K562 (cell line): Measurements from ENCODE around the gene NR3C2. TPM values are rescaled to one million over a fixed set of nuclear protein-coding genes. Genes with fewer than 3 reads are reported as not detected.

ENCODE experiments used
- ATAC-seq: fragments of 200-7000 bp; cut with Tn5 transposase; 3 replicates; pipeline ENCODE4 v1.9.1; 2020; ENCODE audit warnings: moderate library complexity
- BruUV-seq: library from RNA; stranded (reverse); fragments of 400-500 nt; replicated peaks from 2 replicates; lab custom pipeline; 2021; lab: Mats Ljungman, UMichigan
- CTCF ChIA-PET: fragments of 300-600 bp; formaldehyde crosslinking; extraction: SDS; loops from one replicate; lab custom pipeline; 2021; ENCODE audit warnings: low intra/inter-chr PET ratio; lab: Yijun Ruan, JAX
- POLR2A ChIA-PET: fragments of 300-600, 350-650 bp; sonication (Branson Sonifier 250); formaldehyde crosslinking; extraction: SDS; loops from one replicate; lab custom pipeline; 2021; ENCODE audit warnings: antibody characterized with exemption, inconsistent platforms; lab: Yijun Ruan, JAX
- DNase-seq, 4 experiments: peaks; one replicate each; pipeline versions ENCODE4 v3.0.0 to v3.0.0-alpha.2; 2011 to 2018; ENCODE audit warnings: low spot score in 3 of 4, mixed read lengths in 3 of 4; ENCODE audit errors: extremely low read depth in 1 of 4
- FAIRE-seq: peaks from 2 replicates; lab custom pipeline; 2011; peaks lifted over from hg19 to GRCh38; lab: Jason Lieb, UNC
- H2AFZ ChIP-seq: 2 replicates; pipeline ENCODE4 v1.6.0; 2011; ENCODE audit warnings: low read depth, low read length, control low read depth, inconsistent platforms
- H3K27ac ChIP-seq: fragments of 200-600 bp; 3 replicates; pipeline ENCODE4 v1.8.0; 2011; ENCODE audit warnings: low read depth, mild to moderate bottlenecking, control low read depth, inconsistent platforms, low read length, moderate library complexity, mixed read lengths; ENCODE audit errors: extremely low read depth
- H3K27me3 ChIP-seq, 2 experiments: fragments of 300-600 bp in 1 of 2; 2 replicates in 1 of 2; 3 replicates in 1 of 2; pipeline versions ENCODE4 v1.6.0 to v1.8.0; 2011; ENCODE audit warnings: inconsistent platforms in 2 of 2, low read length in 2 of 2, mild to moderate bottlenecking in 1 of 2, mixed read lengths in 1 of 2, moderate library complexity in 1 of 2; ENCODE audit not compliant: control insufficient read depth in 2 of 2, insufficient read depth in 2 of 2
- H3K36me3 ChIP-seq: fragments of 300-600 bp; 3 replicates; pipeline ENCODE4 v1.8.0; 2011; ENCODE audit warnings: mild to moderate bottlenecking, low read length, inconsistent platforms; ENCODE audit not compliant: control insufficient read depth, insufficient read depth
- H3K4me1 ChIP-seq, 2 experiments: fragments of 200-600 bp in 1 of 2; replicated peaks in 1 of 2; 2 replicates in 1 of 2; 3 replicates in 1 of 2; pipeline versions ENCODE4 v1.5.1 to v1.8.0; 2011; ENCODE audit warnings: inconsistent platforms in 2 of 2, low read length in 2 of 2, mild to moderate bottlenecking in 1 of 2, mixed read lengths in 1 of 2, moderate library complexity in 1 of 2; ENCODE audit not compliant: control insufficient read depth in 2 of 2, insufficient read depth in 2 of 2
- H3K4me2 ChIP-seq: 2 replicates; pipeline ENCODE4 v1.6.1; 2011; ENCODE audit warnings: low read length, control low read depth, inconsistent platforms, mixed read lengths; ENCODE audit not compliant: insufficient read depth
- H3K4me3 ChIP-seq: fragments of 200-600 bp; sonication (generic), shearing (Covaris generic); 2 replicates; pipeline ENCODE4 v1.5.1; 2016; ENCODE audit warnings: control low read depth, inconsistent platforms
- H3K79me2 ChIP-seq: fragments of 200-600 bp; 3 replicates; pipeline ENCODE4 v1.8.0; 2011; ENCODE audit warnings: low read length, inconsistent platforms; ENCODE audit not compliant: control insufficient read depth, insufficient read depth
- H3K9ac ChIP-seq, 2 experiments: 2 replicates each; pipeline versions ENCODE4 v1.6.0 to v1.6.1; 2011; ENCODE audit warnings: low read depth in 2 of 2, low read length in 2 of 2, control low read depth in 1 of 2, inconsistent platforms in 1 of 2, mild to moderate bottlenecking in 1 of 2, mixed read lengths in 1 of 2; ENCODE audit not compliant: insufficient read depth in 1 of 2
- H3K9me1 ChIP-seq: one replicate; pipeline ENCODE4 v1.6.0; 2011; ENCODE audit warnings: inconsistent platforms, mild to moderate bottlenecking, low read length, moderate library complexity; ENCODE audit not compliant: control insufficient read depth, insufficient read depth
- H3K9me3 ChIP-seq: replicated peaks from 2 replicates; pipeline ENCODE4 v1.5.1; 2011; ENCODE audit warnings: low read depth, low read length, inconsistent platforms; ENCODE audit not compliant: control insufficient read depth, insufficient read depth
- H4K20me1 ChIP-seq: replicated peaks from 2 replicates; pipeline ENCODE4 v1.6.1; 2011; ENCODE audit warnings: low read length, inconsistent platforms, mixed read lengths; ENCODE audit not compliant: control insufficient read depth, insufficient read depth
- ELF1 ChIP-seq: fragments of 200-800 bp; sonication (Bioruptor generic); IDR thresholded peaks from 2 replicates; pipeline ENCODE4 v1.6.1; 2016; ENCODE audit warnings: missing genetic modification characterization, missing compliant biosample characterization
- ESRRA ChIP-seq: fragments of 450-650 bp; IDR thresholded peaks from 2 replicates; pipeline ENCODE4 v1.6.1; 2014; ENCODE audit warnings: low read depth, mild to moderate bottlenecking, moderate library complexity, borderline replicate concordance
- ETV1 ChIP-seq: fragments of 450-650 bp; conservative IDR thresholded peaks from 2 replicates; pipeline ENCODE4 v1.6.1; 2016; ENCODE audit warnings: missing genetic modification characterization, control low read depth, low read depth, missing compliant biosample characterization
- FOXP1 ChIP-seq: sonication (generic); formaldehyde crosslinking; IDR thresholded peaks from 2 replicates; pipeline ENCODE4 v1.8.0; 2022; ENCODE audit warnings: mild to moderate bottlenecking, missing genetic modification reagents
- GATAD2A ChIP-seq: fragments of 450-650 bp; IDR thresholded peaks from 2 replicates; pipeline ENCODE4 v1.6.1; 2017
- HOXB6 ChIP-seq: fragments of 250-450 bp; sonication (Bioruptor Pico); IDR thresholded peaks from 2 replicates; pipeline ENCODE4 v1.5.1; 2022; ENCODE audit warnings: mild to moderate bottlenecking, borderline replicate concordance
- KLF10 ChIP-seq: fragments of 250-450 bp; sonication (Bioruptor Pico); IDR thresholded peaks from 2 replicates; pipeline ENCODE4 v1.6.1; 2021; ENCODE audit warnings: matching md5 sums
- NR3C1 ChIP-seq: sonication (generic); formaldehyde crosslinking; IDR thresholded peaks from 2 replicates; pipeline ENCODE4 v1.8.1; 2022; ENCODE audit warnings: missing genetic modification reagents
- RBBP5 ChIP-seq: fragments of 200-600 bp; sonication (generic); IDR thresholded peaks from 2 replicates; pipeline ENCODE4 v1.6.1; 2012; ENCODE audit warnings: borderline replicate concordance, mild to moderate bottlenecking, low read length, control low read depth, inconsistent platforms; ENCODE audit not compliant: insufficient read depth, poor library complexity, severe bottlenecking
- RUNX1 ChIP-seq: sonication (generic); IDR thresholded peaks from 2 replicates; pipeline ENCODE4 v1.6.1; 2016; ENCODE audit warnings: antibody characterized with exemption, low read depth
- SRSF3 ChIP-seq: fragments of 200-400 bp; formaldehyde crosslinking; IDR thresholded peaks from 2 replicates; pipeline ENCODE4 v1.6.1; 2016; ENCODE audit warnings: mild to moderate bottlenecking, low read length, moderate library complexity; ENCODE audit not compliant: insufficient read depth
- TAL1 ChIP-seq: fragments of 450-650 bp; IDR thresholded peaks from 2 replicates; pipeline ENCODE4 v1.6.1; 2016; ENCODE audit warnings: mild to moderate bottlenecking
- ZBTB1 ChIP-seq: sonication (generic); formaldehyde crosslinking; IDR thresholded peaks from 2 replicates; pipeline ENCODE4 v1.8.1; 2023; ENCODE audit warnings: missing genetic modification reagents, low read depth, mild to moderate bottlenecking, borderline replicate concordance
- ZC3H8 ChIP-seq: fragments of 450-650 bp; IDR thresholded peaks from 2 replicates; pipeline ENCODE4 v1.6.1; 2017
- ZNF311 ChIP-seq: fragments of 250-450 bp; sonication (Bioruptor Pico); IDR thresholded peaks from 2 replicates; pipeline ENCODE4 v1.4.0; 2020; ENCODE audit warnings: mild to moderate bottlenecking, moderate library complexity
- WGBS: fragments of 100-300 bp; shearing (Covaris generic); methylation state at CpG from one replicate; pipeline ENCODE4 v1.1.6; 2016; ENCODE audit warnings: low coverage, mixed read lengths; ENCODE audit not compliant: insufficient coverage; ENCODE audit errors: missing lambda C conversion rate; 5-methylcytosine and 5-hydroxymethylcytosine counted together
- in situ Hi-C: fragments of 300-500 bp; cut with MboI; formaldehyde crosslinking; loops from 4 replicates; pipeline ENCODE4 v1.15.0; 2018; ENCODE audit warnings: inconsistent platforms, mixed read lengths
- intact Hi-C: fragments of 100-400 bp; cut with micrococcal nuclease; formaldehyde crosslinking; loops from 2 replicates; pipeline ENCODE4 v1.14.2; 2022
- polyA plus RNA-seq, 8 experiments: library from polyadenylated mRNA; depleted of rRNA in 4 of 8; stranded (reverse) in 5 of 8; unstranded in 3 of 8; fragments of >200 nt; fragmentation: Nextera tagmentation in 2 of 8; fragmentation: Illumina TruSeq in 1 of 8; extraction: Ambion mirVana in 2 of 8; extraction: Trizol in 1 of 8; gene quantifications; 2 replicates each; pipeline versions ENCODE4 v1.2.1 to v1.2.3, GENCODE V29; 2011 to 2014; ENCODE audit warnings: inconsistent platforms in 1 of 8, missing spikeins in 1 of 8
- total RNA-seq, 7 experiments: library from RNA; depleted of rRNA in 6 of 7; stranded (reverse); fragments of >200 nt in 6 of 7; fragmentation: Illumina TruSeq in 2 of 7; extraction: Trizol in 2 of 7; gene quantifications; 2 replicates each; pipeline versions ENCODE4 v1.2.1 to v1.2.3, GENCODE V29; 2011 to 2021; ENCODE audit warnings: low replicate concordance in 1 of 7
- TF ChIP-seq, protein P1 (sequence below): sonication (generic); formaldehyde crosslinking; IDR thresholded peaks from 2 replicates; pipeline ENCODE4 v1.8.0; 2023; ENCODE audit warnings: missing genetic modification reagents, mild to moderate bottlenecking, borderline replicate concordance
- TF ChIP-seq, protein P2 (sequence below): fragments of 250-450 bp; sonication (Bioruptor Pico); IDR thresholded peaks from 2 replicates; pipeline ENCODE4 v1.8.0; 2022; ENCODE audit warnings: moderate library complexity, mild to moderate bottlenecking, inconsistent platforms

The NR3C2 gene
- total and polyA plus RNA-seq, 9 of the 15 experiments (the other 6 are each of a cell fraction or from before 2014, with no cell fraction given) = 0.01 to 0.28 (median 0.16) TPM; not detected in 2

DNA sequence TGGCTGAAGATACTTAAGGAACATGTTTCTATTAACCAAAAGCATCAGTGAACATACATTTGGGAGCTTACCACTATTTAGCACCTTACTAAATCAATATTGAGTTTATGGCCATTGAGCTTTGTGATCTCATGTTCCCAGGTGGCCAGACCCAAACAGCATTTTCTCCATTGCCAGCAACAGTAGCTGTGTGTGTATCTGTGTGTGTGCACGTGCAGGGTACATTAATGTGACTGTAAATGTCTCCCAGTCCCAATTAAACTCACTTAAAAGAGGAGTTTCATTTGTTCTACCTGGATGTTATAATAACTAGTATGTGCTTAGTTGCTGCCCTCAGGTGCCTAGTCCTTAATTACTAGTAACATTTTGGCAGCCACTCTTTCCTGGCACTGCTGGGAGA is 282.4 kb downstream of the NR3C2 start:
- ChIA-PET POLR2A (interaction anchor here (0.7 kb wide), 1 partner anchor 100 kb away, joined by 3 read pairs; no protein-coding TSS in a partner anchor), CTCF (no interaction called here)
- Histone ChIP-seq H3K4me1 (no peaks in the 10 kb centered on the region), H3K9me1 (no peaks in the 10 kb centered on the region), H3K27me3 (no peaks in the 10 kb centered on the region), H3K9me3 (no peaks in the 10 kb centered on the region), H3K4me2 (no peak overlapping the region), H3K4me3 (no peak overlapping the region), H3K27ac (no peak overlapping the region), H3K36me3 (no peaks in the 10 kb centered on the region), H2AFZ (no peak overlapping the region), H4K20me1 (no peaks in the 10 kb centered on the region), H3K9ac (no peak overlapping the region), H3K79me2 (no peaks in the 10 kb centered on the region)
- ATAC-seq (no peak), DNase-seq (no peak), FAIRE-seq (no peak)
- in situ Hi-C loops (no loop called here), intact Hi-C loops (no loop called here)
- 0% methylated on average over 1 of the region's 1 CpG for WGBS
- BruUV-seq = no TSS peak
- TF ChIP-seq, protein P1, sequence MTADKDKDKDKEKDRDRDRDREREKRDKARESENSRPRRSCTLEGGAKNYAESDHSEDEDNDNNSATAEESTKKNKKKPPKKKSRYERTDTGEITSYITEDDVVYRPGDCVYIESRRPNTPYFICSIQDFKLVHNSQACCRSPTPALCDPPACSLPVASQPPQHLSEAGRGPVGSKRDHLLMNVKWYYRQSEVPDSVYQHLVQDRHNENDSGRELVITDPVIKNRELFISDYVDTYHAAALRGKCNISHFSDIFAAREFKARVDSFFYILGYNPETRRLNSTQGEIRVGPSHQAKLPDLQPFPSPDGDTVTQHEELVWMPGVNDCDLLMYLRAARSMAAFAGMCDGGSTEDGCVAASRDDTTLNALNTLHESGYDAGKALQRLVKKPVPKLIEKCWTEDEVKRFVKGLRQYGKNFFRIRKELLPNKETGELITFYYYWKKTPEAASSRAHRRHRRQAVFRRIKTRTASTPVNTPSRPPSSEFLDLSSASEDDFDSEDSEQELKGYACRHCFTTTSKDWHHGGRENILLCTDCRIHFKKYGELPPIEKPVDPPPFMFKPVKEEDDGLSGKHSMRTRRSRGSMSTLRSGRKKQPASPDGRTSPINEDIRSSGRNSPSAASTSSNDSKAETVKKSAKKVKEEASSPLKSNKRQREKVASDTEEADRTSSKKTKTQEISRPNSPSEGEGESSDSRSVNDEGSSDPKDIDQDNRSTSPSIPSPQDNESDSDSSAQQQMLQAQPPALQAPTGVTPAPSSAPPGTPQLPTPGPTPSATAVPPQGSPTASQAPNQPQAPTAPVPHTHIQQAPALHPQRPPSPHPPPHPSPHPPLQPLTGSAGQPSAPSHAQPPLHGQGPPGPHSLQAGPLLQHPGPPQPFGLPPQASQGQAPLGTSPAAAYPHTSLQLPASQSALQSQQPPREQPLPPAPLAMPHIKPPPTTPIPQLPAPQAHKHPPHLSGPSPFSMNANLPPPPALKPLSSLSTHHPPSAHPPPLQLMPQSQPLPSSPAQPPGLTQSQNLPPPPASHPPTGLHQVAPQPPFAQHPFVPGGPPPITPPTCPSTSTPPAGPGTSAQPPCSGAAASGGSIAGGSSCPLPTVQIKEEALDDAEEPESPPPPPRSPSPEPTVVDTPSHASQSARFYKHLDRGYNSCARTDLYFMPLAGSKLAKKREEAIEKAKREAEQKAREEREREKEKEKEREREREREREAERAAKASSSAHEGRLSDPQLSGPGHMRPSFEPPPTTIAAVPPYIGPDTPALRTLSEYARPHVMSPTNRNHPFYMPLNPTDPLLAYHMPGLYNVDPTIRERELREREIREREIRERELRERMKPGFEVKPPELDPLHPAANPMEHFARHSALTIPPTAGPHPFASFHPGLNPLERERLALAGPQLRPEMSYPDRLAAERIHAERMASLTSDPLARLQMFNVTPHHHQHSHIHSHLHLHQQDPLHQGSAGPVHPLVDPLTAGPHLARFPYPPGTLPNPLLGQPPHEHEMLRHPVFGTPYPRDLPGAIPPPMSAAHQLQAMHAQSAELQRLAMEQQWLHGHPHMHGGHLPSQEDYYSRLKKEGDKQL (CRISPR knock-in tag) = no peak
- TF ChIP-seq HOXB6 (CRISPR knock-in tag) = no peak
- no peak for TF ChIP-seq ELF1 (tag)
- no peak for TF ChIP-seq RBBP5
- no peak for TF ChIP-seq KLF10 (CRISPR knock-in tag)
- TF ChIP-seq ZBTB1 = no peak
- TF ChIP-seq FOXP1 (CRISPR knock-in tag) = no peak
- TF ChIP-seq TAL1 = no peak
- no peak for TF ChIP-seq SRSF3
- no peak for TF ChIP-seq ETV1 (tag)
- TF ChIP-seq NR3C1 (CRISPR knock-in tag) = no peak
- TF ChIP-seq ZNF311 (CRISPR knock-in tag) = no peak
- no peak for TF ChIP-seq ESRRA
- no peak for TF ChIP-seq RUNX1
- no peak for TF ChIP-seq GATAD2A
- TF ChIP-seq, protein P2, sequence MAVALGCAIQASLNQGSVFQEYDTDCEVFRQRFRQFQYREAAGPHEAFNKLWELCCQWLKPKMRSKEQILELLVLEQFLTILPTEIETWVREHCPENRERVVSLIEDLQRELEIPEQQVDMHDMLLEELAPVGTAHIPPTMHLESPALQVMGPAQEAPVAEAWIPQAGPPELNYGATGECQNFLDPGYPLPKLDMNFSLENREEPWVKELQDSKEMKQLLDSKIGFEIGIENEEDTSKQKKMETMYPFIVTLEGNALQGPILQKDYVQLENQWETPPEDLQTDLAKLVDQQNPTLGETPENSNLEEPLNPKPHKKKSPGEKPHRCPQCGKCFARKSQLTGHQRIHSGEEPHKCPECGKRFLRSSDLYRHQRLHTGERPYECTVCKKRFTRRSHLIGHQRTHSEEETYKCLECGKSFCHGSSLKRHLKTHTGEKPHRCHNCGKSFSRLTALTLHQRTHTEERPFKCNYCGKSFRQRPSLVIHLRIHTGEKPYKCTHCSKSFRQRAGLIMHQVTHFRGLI (CRISPR knock-in tag) = no peak
- TF ChIP-seq ZC3H8 = no peak
